Osteoblast (primary cell): Measurements from ENCODE around the gene DISC1. TPM values are rescaled to one million over a fixed set of nuclear protein-coding genes. Genes with fewer than 3 reads are reported as not detected.

Source experiments
- DNase-seq: peaks from one replicate; pipeline ENCODE4 v3.0.0; 2011; ENCODE audit warnings: low spot score, mixed read lengths; ENCODE audit not compliant: insufficient read length; ENCODE audit errors: missing footprints
- H2AFZ ChIP-seq: 2 replicates; pipeline ENCODE4 v1.6.0; 2011; ENCODE audit warnings: mild to moderate bottlenecking, low read length
- H3K27ac ChIP-seq: 2 replicates; pipeline ENCODE4 v1.5.1; 2011; ENCODE audit warnings: mild to moderate bottlenecking, low read depth, low read length, moderate library complexity
- H3K27me3 ChIP-seq: 2 replicates; pipeline ENCODE4 v1.6.0; 2012; ENCODE audit warnings: mild to moderate bottlenecking, control low read depth, inconsistent platforms, low read length, moderate library complexity; ENCODE audit not compliant: insufficient read depth
- H3K36me3 ChIP-seq: 2 replicates; pipeline ENCODE4 v1.5.1; 2011; ENCODE audit warnings: mild to moderate bottlenecking, low read length, control low read depth, moderate library complexity; ENCODE audit not compliant: insufficient read depth
- H3K4me1 ChIP-seq: 2 replicates; pipeline ENCODE4 v1.5.1; 2011; ENCODE audit warnings: mild to moderate bottlenecking, low read length, control low read depth, moderate library complexity; ENCODE audit not compliant: insufficient read depth
- H3K4me2 ChIP-seq: 2 replicates; pipeline ENCODE4 v1.6.0; 2011; ENCODE audit warnings: mild to moderate bottlenecking, low read length; ENCODE audit not compliant: insufficient read depth
- H3K4me3 ChIP-seq: fragments of 200-600 bp; sonication (generic); 3 replicates; pipeline ENCODE4 v1.5.1; 2012; ENCODE audit warnings: mild to moderate bottlenecking, low read length, inconsistent platforms; ENCODE audit not compliant: insufficient read depth
- H3K79me2 ChIP-seq: 2 replicates; pipeline ENCODE4 v1.6.0; 2012; ENCODE audit warnings: mild to moderate bottlenecking, low read length, control low read depth, inconsistent platforms; ENCODE audit not compliant: insufficient read depth
- H3K9me3 ChIP-seq: 2 replicates; pipeline ENCODE4 v1.5.1; 2011; ENCODE audit warnings: low read depth, low read length, control low read depth
- H4K20me1 ChIP-seq: 2 replicates; pipeline ENCODE4 v1.6.0; 2012; ENCODE audit warnings: mild to moderate bottlenecking, low read length, control low read depth; ENCODE audit not compliant: insufficient read depth
- CTCF ChIP-seq: IDR thresholded peaks from 2 replicates; pipeline ENCODE4 v1.5.1; 2011; ENCODE audit warnings: mild to moderate bottlenecking, low read depth, low read length, moderate library complexity; ENCODE audit errors: extremely low read depth
- total RNA-seq: library from RNA; depleted of rRNA; stranded (reverse); fragments of >200 nt; gene quantifications from 2 replicates; pipeline ENCODE4 v1.2.3, GENCODE V29; 2012

DISC1 gene
- total RNA-seq, 1 donor, result 11.9 TPM

DNA sequence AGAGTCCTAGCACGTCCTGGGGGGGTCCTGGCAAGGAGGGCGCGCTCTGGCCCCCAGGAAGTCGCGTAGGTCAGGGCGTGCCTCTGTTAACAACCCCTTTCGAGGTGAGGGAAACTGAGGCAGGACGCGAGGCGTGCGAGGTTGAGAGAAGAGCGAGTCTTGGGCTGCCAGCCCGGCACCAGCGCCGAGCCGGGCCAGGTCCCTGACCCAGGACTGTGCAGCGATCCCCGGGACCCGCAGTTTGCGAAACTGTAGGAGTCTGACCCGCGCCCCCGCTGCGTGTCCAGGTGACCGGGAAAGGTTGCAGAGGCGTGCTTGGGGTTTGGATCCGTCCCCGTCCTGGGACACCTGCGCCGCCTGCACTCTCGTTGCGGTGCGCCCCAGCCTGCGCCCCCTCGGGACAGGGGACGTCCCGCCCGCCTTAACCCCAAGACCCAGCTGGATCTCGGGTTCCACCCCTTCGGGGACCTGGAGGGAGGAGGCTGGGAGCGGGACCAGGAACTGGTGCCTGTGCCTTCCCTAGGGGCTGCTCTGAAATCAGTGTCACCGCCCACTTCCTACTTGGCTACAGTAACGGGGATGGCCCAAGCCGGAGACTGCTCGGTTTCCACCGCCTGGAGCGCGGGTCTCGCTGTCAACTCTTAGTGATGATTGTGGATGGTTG is 493 bp downstream of the DISC1 start:
- peak; percentile 77 for DNase-seq
- Histone ChIP-seq H4K20me1 (no peaks in the 10 kb centered on the region), H3K27me3 (no peaks in the 10 kb centered on the region), H3K27ac (peak overlapping the region; percentile 10), H3K9me3 (no peaks in the 10 kb centered on the region), H3K4me2 (peak overlapping the region; percentile 97), H3K4me3 (peak overlapping the region; percentile 82), H3K79me2 (no peaks in the 10 kb centered on the region), H3K36me3 (no peaks in the 10 kb centered on the region), H2AFZ (peak overlapping the region; percentile 81), H3K4me1 (peaks cover 23% of the 10 kb centered on the region)
- TF ChIP-seq CTCF, result no peak

GRCh38 chr1:231628207-231628876 is 1.8 kb downstream of the DISC1 start:
- Histone ChIP-seq H3K79me2 (no peaks in the 10 kb centered on the region), H3K4me2 (no peak overlapping the region), H3K4me3 (no peak overlapping the region), H3K4me1 (peaks cover 23% of the 10 kb centered on the region), H3K27me3 (no peaks in the 10 kb centered on the region), H3K9me3 (no peaks in the 10 kb centered on the region), H3K36me3 (no peaks in the 10 kb centered on the region), H2AFZ (no peak overlapping the region), H3K27ac (no peak overlapping the region), H4K20me1 (no peaks in the 10 kb centered on the region)
- TF ChIP-seq CTCF, result no peak
- DNase-seq, result no peak

DNA sequence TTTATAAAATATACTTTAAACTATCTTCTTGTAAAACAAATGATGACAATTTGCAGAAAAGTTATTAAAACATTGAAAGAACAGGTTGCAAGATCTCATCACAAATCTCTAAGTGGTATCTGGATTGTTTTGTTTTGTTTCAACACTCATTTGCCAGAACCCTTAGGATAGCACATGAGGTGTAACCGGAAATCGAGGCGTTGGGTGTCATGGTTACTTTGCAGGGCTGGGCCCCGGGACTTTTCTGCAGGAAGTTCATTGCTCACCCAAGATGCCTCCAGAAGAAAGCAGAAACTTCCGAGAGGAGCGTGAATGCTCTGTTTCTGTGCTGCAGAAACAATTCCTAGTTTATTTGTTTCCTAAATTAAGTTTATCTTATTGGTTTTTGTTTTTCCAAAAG is 2.5 kb downstream of the DISC1 start:
- Histone ChIP-seq H3K79me2 (no peaks in the 10 kb centered on the region), H2AFZ (no peak overlapping the region), H3K4me3 (no peak overlapping the region), H3K4me1 (peaks cover 23% of the 10 kb centered on the region), H3K9me3 (no peaks in the 10 kb centered on the region), H4K20me1 (no peaks in the 10 kb centered on the region), H3K27me3 (no peaks in the 10 kb centered on the region), H3K36me3 (no peaks in the 10 kb centered on the region), H3K27ac (no peak overlapping the region), H3K4me2 (no peak overlapping the region)
- DNase-seq, result no peak
- TF ChIP-seq CTCF, result no peak

GRCh38 chr1:231630558-231631205 is 4.1 kb downstream of the DISC1 start:
- Histone ChIP-seq H3K4me3 (peak overlapping the region; percentile 12), H3K4me1 (peaks cover 23% of the 10 kb centered on the region), H3K9me3 (no peaks in the 10 kb centered on the region), H3K4me2 (peak overlapping the region; percentile 52), H3K27me3 (no peaks in the 10 kb centered on the region), H3K79me2 (no peaks in the 10 kb centered on the region), H3K27ac (peak overlapping the region; percentile 22), H4K20me1 (no peaks in the 10 kb centered on the region), H2AFZ (no peak overlapping the region), H3K36me3 (no peaks in the 10 kb centered on the region)
- TF ChIP-seq CTCF, result no peak
- DNase-seq, result peak; percentile 89
